Hematopoietic multipotent progenitor cell treated with erythropoietin and hydrocortisone succinate and interleukin-3 and kit ligand, for 8 days (in vitro differentiated cells): ENCODE data around the gene USP25.

Source experiments
- DNase-seq: peaks from one replicate; pipeline ENCODE4 v3.0.0-alpha.2; 2015

Gene USP25

DNA sequence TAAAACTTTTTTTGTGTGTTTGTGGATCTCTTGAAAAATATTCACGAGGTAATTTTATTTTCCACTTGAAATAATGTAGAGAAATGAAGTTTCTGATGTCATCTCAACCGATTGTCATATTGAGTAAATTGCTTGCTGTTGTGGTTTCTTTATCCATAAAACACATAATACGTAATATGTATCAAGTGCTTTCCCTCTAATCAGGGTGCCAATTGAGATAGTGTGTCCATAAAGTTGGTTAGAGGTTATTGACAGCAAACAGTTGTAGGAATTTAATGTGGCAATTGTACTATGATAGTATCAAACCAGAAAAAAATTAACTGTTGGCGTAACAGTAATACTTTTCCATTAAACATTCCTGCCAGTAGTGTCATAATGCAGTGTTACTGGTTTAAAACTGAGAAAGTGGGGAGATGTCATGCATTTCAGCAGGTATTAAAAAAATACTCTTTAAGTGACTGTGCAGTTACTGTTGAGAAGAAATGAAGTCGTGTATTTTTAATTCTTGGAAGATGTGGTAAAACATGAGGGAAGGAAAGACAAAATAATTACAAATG, 38.3 kb downstream of the USP25 start:
- peak; percentile 19 for DNase-seq

DNA sequence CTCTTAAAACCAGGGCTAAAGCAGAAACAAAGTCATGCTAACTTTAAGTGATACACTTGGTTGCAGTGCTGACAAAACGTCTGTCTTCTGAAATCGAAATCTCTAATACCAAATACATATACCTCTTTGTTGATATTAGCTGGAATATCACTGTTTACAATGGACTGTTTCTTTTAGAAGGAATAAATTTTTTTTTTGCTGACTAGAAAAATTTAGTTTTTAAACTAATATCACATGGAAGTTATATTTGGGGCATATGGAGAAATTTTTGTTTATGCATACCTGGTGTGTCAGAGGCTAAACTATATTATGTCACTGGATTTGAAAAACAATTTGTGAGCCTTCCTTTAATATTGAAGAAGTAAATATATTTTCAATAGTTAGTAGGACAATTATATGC, 39.1 kb downstream of the USP25 start:
- DNase-seq: no peak

DNA sequence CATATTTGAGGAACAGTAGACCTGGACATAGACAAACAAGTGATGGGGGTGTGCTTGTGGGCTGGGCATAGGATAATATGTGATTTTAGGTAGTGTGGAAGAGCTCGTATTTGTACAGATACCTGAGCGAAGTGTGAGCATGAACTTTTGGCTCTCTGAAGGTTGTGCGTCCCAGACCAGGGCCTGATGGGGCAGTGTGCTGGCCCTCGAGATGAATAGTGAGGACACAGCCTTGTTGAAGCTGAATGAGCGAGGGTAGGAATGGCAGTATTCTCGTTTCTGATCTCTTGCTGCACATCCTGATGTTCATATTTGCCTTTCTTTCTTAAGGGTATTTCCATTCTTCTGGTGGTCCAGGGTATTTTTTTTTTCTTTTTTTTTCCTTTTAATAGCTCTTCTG, 41.5 kb downstream of the USP25 start:
- DNase-seq: no peak

DNA sequence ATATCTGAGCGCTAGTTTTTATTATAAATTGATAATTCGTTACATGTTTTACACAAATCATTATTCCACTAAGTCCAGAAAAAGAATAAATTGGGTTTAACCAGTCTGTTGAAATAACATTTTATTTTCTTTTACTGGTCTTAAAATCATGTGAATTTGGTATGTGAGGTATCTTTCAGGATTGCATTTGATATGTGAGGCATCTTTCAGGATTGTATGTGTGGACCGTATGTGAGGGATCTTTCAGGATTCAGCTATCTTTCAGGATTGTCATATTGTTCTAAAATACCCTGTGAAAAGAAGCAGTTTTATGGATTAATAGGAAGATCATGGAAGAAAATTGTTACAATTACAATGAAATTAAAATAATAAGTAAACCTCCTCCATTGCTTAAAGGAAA, 42.9 kb downstream of the USP25 start:
- DNase-seq: no peak

DNA sequence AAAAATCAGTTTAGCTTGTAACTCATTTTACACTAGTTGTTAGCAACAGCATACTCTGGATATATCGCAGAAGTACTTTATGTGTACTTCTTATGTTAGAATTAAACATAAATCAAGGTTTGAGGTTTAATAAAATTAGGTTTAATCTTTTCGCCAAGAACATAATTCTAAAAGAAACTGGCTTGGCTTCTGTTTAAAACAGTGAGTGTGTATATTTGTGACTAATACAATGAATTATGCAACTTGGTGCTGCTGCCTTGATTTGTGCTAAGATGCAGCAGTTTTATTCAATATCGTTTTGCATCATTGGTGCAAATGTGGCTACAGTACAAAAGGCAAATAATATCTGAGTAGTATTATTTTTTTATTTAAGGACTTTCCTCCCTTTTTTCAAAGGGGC, 44.8 kb downstream of the USP25 start:
- DNase-seq: no peak

DNA sequence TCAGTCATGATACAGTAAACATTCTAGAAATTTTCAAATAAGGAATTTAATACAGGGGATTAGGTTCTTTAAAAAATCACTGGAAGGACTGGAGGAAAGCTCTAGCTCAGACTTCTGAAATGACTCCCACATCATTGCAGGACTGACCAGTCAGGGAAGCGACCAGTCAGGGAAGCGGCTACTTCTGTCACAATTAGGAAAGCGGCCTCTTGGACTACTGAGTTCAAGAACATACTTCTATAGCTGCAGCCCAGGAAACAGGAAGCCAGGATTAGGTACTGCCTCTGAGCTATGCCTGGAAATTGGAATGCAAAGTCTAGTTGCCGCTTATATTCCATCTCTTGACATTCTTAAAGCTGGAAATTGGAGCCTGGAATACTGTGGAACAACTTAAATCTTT, 45.5 kb downstream of the USP25 start:
- no peak for DNase-seq

DNA sequence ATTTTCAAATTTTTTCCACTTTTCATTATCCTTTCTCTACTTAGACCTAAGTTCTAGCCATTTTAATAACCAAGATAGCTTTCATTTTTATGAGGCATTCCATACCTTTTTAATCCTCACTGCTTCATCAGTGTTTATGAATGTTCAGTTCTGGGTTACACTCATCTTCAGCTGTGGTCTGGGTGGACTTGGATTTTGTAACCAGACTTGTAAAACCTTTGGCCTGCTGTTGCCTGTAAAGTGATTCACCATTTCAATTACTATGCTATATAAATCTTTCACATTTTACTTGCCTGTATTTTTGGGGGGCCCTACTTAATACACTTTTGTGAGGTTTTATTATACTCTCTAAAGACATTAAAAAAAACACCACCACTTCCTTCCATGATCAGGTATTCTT, 46.2 kb downstream of the USP25 start:
- no peak for DNase-seq

DNA sequence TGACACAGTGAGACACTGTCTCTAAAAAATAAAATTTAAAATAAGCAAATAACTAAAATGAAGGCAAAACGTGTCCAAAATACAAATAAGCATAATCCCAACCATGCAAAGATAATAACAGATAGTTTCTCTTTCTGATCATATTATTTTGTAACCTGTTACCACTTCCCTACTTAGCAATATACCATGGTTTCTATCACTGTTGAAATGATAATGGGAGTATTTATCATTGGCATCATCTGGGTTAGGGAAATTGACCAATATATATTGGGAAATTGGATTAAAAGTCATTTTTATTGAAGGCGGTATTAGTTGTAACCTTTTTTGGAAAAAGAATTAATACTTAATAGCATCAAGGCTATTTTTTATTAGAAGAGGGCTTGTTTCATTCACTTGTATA, 47.0 kb downstream of the USP25 start:
- no peak for DNase-seq

DNA sequence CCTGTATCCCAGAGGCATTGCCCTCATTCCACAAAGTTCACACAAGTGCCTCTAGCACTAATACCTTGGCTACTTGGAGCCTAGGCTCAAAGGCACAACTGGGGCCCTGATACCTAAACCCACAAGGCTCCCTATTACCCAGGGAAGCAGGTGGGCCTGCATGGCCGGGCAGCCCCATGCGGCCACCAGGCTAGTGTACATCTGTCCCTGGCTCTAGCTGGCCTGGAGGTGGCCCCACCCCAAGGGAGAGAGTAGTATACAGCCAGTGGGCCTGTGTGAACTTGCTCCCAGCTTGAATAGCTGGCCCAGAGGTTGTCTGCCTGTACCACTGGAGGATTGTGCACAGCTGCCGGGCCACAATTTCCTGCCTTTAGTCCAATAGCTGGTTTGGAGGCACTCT, 52.2 kb downstream of the USP25 start:
- DNase-seq: no peak

DNA sequence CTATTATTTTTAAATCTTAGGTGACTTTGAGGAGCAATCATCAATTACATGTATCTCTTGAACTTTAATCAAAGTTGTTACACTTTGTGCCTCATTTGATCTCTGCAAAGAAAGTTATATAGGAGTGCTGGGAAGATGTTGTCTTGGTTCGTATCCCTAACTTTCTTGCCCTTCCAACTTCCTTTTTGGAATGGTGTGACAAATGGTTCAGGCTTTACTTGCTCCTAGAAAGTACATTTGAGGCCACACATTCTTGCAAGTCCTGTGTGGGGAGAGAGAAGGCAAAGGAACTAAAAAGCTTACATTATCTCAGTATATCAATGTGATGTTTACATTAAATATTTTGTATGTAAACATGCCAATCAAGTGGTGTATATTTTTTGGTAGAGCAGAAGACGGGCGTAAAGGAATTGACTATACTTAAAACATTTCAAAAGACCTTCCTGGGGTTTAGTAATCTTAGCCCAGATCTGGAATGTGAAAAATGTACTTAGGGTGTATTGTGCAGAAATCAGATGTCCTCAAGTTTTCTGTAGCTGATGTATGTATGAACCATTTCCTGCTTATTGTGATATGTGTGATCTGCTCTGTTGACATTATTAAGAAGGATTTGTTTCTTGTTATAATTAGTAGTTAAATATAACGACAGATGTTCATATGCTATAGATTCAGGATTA, 59.2 kb downstream of the USP25 start:
- DNase-seq: no peak

DNA sequence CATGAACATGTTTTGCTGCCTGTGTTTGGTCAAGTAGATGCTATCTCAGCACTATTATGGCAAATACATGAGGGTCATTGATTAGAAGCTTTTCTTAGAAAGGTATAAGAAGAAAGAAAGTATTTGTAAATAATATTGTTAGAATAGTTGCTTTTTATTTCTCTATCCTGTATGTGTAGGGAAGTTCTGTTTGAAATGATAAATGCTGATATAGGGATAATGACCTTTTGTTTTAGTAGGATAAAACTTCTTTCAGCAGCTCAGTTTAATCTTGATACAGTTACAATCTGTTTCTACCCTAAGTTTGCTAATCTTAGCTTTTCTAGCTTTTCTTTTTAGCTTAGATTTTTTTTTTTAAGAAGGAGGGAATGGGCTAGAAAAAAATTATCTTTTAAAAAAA, 63.3 kb downstream of the USP25 start:
- DNase-seq: no peak

DNA sequence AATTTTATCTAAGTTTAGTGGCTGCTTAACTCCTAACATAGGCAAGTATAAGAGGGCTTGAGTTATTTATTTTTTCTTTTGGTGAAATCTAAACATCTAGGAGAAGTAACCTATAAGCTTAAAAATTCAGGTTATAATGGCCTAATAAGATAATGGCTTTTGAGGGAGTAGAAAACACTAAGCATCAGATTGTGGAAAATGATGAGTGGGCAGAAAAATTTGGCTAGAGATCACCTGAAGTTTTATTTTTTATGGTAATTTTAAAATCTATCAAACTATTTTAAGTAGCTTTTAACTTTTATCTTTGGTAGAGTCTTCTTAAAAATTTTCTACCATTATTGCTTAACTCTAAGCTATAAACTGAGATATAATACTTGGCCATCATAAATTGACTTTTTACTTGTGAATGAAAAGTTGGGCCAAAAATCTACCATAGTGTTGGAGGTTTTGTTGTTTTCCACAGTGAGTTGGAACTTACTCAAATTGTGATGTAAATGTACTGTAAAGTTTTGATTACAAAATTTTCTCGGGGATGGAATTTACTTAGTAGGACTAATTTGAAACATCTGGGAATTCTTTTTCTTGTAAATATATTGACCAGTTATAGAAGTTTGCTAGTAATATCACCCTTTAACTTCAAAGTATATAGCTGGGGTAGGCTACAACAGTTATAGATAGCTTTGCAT, 63.9 kb downstream of the USP25 start:
- DNase-seq: no peak

DNA sequence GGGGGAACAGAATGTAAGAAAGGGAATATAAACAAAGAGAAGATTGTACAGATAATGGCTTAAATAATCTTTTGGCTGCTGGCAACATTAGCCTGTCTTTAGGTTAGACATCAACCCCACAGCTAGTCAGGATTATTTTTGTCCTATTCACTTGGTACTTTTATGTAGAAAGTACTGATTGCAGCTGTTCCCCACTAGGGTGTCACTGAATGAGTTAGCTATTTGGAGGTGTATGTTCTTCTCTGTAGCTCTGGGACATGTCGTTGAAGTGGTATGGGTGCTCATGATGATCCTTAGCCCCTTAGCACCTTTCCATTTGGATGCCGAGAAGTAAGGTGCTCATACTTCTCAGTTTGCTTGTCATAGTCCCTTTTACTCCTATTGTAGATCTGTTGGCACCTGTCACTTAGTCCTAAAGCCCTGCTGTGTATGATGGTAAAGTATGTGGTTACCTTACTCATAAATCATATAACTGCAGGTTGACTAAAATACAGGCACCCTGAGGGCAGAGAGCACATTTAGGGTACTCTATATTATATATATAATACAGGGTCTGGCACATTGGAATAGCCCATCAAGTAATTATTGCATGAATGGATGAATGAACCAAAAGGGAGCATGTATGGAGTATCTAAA, 64.6 kb downstream of the USP25 start:
- DNase-seq: no peak

DNA sequence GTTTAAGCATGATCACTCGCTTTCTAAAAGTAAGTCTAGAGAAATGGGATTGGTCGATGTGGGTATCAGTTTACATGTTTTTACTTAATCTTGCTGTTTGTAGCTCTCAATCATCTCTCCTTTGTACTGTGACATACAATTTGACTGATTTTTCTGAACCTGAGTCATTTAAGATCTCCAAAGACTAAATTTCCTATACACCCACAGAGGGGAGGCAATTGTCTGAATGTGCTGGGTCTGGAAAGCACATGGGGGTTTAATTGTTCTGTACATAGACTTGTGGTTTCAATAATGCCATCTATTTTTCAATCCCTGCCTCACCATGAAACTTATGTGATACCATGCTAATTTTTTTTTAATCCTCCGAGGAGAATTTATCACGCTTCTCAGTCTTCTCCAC, 65.8 kb downstream of the USP25 start:
- no peak for DNase-seq

DNA sequence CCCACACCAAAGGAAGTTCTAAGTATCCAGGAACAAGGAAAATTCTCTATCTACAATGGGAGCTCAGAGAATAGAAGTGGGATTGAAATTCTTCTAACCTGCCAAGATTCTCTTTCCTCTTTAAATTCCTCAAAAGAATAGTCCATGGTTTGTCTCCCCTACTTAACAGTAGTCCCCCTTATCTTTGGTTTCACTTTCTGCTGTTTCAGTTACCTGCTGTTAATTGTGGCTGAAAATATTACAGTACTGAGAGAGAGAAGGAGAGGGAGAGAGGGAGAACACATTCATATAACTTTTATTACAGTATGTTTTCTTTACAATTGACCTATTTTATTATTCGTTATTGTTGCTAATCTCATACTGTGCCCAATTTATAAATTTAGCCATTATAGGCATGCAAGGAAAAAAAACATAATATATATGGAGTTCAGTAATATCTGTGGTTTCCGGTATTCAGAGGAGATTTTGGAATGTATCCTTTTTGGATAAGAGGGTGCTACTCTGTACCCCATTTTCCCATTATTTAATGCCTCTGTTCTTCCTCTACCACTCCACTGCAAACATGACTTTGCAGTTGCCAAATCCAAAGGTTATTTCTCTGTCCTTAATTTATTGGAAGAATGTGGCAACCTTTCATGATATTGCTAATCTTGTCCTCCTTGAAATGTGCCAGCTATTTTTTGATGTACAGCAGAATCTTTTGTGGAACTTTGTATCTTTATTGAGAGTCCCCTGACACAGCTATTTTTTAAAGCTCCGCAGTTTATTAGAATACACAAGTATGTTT, 68.0 kb downstream of the USP25 start:
- peak; percentile 42 for DNase-seq

DNA sequence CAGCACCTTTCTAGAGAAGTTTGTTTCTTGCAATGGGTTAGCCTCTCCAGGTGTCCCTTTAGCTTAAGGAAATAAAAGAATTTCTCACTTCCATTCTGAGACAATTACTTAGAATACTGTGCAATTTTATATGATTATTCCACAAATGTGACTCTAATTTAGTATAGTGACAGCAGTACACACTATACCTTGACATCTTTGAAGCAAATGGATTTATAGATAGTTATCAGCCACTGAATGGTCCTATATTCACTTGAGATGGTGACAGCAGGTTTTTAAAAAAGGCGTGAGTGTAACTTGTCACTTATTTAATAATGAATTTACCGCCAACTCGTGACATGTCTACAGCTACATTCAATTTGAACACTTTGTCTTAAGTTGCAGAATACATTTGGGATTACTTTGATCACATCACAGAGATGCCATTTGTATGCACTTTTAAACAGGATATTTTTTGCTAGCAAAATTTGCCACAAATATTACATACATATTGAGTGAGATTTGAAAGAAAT, 71.6 kb downstream of the USP25 start:
- no peak for DNase-seq

DNA sequence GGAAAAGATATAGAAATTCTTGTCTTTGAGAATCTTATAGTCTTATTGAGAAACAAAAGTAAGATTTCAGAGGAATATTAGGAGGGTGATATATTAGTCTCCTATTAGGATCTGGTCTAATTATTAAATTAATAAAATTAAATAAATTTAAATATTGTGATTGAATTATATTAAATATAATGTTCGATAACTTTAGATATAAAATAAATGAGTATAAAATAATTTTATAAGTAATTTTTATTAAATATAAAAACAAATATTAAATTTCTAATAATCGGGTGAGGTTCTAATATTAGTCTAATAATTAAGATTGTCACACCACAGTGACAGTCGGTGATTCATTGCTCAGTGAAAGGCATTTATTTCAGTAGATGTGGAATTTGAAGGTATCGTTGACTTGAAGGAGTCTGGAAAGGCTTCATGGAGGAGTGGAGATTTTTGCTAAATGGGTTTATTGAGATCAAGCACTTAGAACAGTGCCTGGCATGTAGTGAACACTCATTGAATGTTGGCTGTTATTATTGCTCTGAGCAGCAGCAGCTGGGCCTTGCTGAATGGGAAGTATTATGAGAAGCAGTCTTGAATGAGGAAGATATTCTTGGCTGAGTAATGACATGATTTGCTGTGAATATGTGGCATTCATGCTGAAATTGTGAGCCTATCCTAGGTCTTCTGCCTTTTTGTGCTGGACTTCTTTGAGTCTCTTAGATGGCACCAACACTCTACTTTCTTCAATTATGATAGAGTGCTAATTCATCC, 74.6 kb downstream of the USP25 start:
- DNase-seq: no peak

DNA sequence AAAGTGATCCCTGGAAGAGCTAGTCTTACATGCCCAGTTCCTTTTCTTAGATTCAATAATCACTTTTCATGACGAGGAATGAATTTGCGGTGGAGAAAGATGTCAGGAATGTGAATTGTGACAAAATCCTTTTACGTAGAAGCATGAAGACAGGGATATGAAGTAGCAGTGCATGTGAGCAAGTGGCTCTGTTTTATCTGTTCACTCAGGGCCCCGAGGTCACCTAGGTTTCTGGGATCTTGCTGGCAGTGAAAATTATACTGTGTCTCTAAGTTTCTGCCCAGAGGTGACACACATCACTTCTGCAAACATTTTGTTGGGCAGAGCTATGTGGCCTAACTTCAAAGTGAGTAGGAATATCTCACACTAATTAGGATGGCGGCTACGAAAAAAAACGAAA, 79.3 kb downstream of the USP25 start:
- DNase-seq: no peak

DNA sequence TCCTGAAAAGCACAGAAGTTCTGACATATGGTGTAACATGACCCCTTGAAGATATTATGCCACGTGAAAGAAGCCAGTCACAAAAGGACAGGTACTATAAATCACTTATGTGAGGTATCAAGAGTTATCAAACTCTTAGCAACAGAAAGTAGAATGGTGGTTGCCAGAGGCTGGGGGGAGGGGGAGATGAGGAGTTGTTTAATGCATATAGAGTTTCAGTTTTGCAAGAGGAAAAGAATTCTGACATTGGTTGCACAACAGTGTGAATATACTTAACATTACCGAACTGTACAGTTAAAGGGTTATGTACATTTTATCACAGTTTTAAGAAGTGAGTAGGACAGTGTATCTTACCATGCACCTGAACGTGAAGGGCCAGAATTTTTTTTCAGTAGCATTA, 80.0 kb downstream of the USP25 start:
- no peak for DNase-seq

DNA sequence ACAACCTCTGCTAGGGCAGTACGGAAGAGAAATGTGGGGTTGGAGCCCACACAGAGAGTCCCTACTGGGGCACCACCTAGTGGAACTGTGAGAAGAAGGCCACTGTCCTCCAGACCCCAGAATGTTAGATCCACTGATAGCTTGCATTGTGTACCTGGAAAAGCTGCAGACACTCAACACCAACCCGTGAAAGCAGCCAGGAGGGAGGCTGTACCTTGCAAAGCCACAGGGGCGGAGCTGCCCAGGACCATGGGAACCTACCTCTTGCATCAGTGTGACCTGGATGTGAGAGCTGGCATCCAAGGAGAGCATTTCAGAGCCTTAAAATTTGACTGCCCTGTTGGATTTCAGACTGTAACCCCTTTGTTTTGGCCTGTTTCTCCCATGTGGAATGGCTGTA, 85.5 kb downstream of the USP25 start:
- no peak for DNase-seq

DNA sequence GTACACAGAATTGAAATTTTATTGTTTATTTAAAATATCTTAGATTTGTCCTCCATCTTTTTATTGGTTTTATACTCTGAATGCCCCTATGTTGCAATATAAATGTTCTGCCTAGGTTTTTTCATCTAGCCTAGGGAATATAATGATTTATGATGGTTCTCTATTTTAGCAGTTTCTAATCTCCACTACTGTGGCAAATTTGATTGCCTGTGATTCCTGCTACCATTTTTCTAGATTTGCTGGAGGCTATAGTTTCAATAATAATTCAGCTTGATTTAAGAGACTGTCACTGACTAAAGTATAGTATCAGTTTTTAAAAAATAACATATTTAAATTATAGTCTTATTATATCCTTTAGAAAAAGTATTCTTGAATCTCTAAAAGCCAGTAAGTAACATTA, 90.5 kb downstream of the USP25 start:
- DNase-seq: no peak

DNA sequence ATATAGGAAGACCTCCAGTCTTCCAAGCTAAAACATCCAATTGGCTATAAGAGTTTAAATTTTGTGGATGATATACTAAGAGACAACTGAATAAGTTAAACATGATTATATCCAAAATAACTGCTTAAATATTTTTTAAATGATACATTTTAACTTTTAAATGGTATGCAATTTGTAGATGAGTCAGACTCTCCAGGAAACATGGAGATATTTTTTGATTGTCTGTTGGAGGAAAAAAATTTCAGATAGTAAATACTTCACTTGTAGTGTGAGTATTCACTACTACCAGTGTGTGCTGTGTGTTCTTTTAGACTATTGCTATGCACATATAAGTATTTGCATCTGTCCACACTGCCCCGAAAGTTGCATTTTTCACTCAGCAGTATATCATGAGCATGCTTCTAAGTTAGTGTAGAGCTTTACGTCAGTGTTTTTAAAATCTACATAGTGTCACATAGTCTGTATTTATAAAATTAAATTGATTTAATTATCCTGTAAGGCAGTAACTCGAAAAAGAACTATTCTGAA, 91.1 kb downstream of the USP25 start:
- no peak for DNase-seq
